ENCODE results near the gene PANK1.

GRCh38 chr10:89652806-89653370 lies 7.8 kb upstream of the PANK1 start:
- TF ChIP-seq CTCF (IDR thresholded peaks at IDR 0.05), result no peak
- no peak for TF ChIP-seq POLR2AphosphoS5 (IDR thresholded peaks at IDR 0.05)
- TF ChIP-seq EP300 (IDR thresholded peaks at IDR 0.05; ENCODE audit: low read depth), result no peak

Data from transverse colon (tissue), 4 donors.